GM12873 (cell line): Measurements from ENCODE around the gene GOLT1A.

ENCODE experiments used
- TF ChIP-seq, protein P1 (sequence below): IDR thresholded peaks from 2 replicates; pipeline ENCODE4 v1.5.1; 2012; ENCODE audit warnings: low read depth, mild to moderate bottlenecking, moderate library complexity, low read length, control low read depth; ENCODE audit not compliant: insufficient read depth; ENCODE audit errors: missing control alignments

GOLT1A gene

DNA sequence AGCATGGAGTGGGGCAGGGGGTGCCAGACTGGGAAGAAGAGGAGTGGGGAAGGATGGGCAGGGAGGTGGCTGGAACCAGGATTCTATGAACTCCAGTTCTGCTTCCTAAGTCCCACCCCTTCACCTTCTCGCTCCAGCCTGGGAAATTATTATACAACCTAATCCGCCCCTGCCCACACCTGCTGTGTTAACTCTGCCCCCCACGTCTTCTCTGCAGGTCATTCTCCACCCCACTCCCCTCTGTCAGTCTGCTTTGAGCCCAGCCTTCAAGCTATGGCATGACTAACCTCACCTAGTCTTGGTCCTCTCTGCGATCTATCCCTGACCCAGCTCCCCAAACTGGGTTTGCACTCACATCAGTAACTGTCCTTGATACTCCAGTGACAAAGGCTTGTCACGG lies 46.0 kb upstream of the GOLT1A start:
- TF ChIP-seq, protein P1, sequence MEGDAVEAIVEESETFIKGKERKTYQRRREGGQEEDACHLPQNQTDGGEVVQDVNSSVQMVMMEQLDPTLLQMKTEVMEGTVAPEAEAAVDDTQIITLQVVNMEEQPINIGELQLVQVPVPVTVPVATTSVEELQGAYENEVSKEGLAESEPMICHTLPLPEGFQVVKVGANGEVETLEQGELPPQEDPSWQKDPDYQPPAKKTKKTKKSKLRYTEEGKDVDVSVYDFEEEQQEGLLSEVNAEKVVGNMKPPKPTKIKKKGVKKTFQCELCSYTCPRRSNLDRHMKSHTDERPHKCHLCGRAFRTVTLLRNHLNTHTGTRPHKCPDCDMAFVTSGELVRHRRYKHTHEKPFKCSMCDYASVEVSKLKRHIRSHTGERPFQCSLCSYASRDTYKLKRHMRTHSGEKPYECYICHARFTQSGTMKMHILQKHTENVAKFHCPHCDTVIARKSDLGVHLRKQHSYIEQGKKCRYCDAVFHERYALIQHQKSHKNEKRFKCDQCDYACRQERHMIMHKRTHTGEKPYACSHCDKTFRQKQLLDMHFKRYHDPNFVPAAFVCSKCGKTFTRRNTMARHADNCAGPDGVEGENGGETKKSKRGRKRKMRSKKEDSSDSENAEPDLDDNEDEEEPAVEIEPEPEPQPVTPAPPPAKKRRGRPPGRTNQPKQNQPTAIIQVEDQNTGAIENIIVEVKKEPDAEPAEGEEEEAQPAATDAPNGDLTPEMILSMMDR = no peak

GRCh38 chr1:204259196-204259595 lies 45.4 kb upstream of the GOLT1A start:
- TF ChIP-seq, protein P1 = no peak

DNA sequence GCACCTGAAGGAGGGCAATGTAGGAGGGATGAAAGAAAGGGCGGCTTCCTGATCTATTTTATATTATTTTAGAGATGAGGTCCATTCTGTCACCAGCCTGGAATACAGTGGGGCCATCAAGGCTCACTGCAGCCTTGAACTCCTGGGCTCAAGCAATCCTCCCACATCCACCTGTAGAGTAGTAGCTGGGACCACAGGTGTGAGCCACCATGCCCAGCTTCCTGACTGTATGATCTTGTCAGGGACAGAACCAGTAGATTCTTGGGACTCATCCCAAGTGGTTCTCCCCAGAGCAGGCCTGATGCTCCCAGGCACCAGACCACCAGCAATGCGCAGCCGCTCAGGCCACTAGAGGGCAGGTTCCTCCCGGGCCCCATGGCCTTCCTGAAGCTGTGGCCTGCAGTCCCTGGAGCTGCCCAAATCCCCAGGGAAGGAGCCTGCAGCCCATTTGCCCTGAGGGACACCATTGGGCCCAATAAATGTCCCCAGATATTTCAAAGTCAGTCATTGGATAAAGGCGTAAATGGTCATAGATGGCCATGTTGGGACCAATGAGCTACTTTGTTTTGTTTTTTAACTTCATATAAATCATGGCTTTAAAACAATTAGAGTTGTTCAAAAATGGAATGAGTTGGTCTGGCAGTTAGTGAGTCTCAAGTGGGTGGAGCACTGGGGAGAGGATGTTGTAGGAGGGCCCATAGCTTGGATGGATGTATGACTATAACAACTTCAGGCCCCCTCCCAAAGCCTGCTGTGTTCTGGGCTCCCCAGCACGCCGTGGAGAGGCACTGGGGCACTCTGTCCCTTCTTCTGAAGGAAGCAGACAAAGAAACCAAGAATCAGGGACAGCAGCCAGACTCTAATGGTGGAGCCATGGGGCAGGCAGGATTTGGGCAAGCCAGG lies 44.7 kb upstream of the GOLT1A start:
- TF ChIP-seq, protein P1 = peak; percentile 78

GRCh38 chr1:204257446-204257845 lies 43.7 kb upstream of the GOLT1A start:
- TF ChIP-seq, protein P1 = no peak

GRCh38 chr1:204256531-204256930 lies 42.7 kb upstream of the GOLT1A start:
- TF ChIP-seq, protein P1 = no peak

- TF ChIP-seq, protein P1 = no peak
These were observed 42.2 kb upstream of the GOLT1A start for GRCh38 chr1:204255966-204256365.

GRCh38 chr1:204255225-204255624 lies 41.4 kb upstream of the GOLT1A start:
- TF ChIP-seq, protein P1 = no peak
